NOMO-1 treated with dmso at 0.1 percent for 144 hours (cell line): ENCODE data around the gene GIMAP6.
"Not testable (repeated sequence)": the region's sequence is repeated elsewhere in the genome, so short reads cannot be mapped to it uniquely, and the experiment has no call there.

Experiments
- DNase-seq: peaks from one replicate; lab custom pipeline; 2025; ENCODE audit not compliant: unreplicated experiment; lab: John Stamatoyannopoulos, UW

GIMAP6 gene

GRCh38 chr7:150631866-150632864 lies at the start of gene GIMAP6:
TSS of gene GIMAP6 (minus strand) at chr7:150632385. CDS start at chr7:150630142, 2,243 bp downstream.
- DNase-seq = peak; percentile 5

GRCh38 chr7:150680364-150680763 lies 48.2 kb upstream of the GIMAP6 start:
- DNase-seq = not testable (repeated sequence)

GRCh38 chr7:150678601-150679000 lies 46.4 kb upstream of the GIMAP6 start:
- not testable (repeated sequence) for DNase-seq

GRCh38 chr7:150676854-150677253 lies 44.7 kb upstream of the GIMAP6 start:
- DNase-seq = not testable (repeated sequence)

GRCh38 chr7:150676276-150676675 lies 44.1 kb upstream of the GIMAP6 start:
- not testable (repeated sequence) for DNase-seq

- DNase-seq = no peak
These were observed 43.5 kb upstream of the GIMAP6 start for GRCh38 chr7:150675714-150676113.

GRCh38 chr7:150671798-150672585 lies 39.8 kb upstream of the GIMAP6 start:
- DNase-seq = not testable (repeated sequence)

GRCh38 chr7:150668977-150669376 lies 36.8 kb upstream of the GIMAP6 start:
- no peak for DNase-seq

GRCh38 chr7:150668472-150668911 lies 36.3 kb upstream of the GIMAP6 start:
- DNase-seq = no peak

- no peak for DNase-seq
These were observed 34.2 kb upstream of the GIMAP6 start for GRCh38 chr7:150666412-150666811.

- no peak for DNase-seq
These were observed 33.7 kb upstream of the GIMAP6 start for GRCh38 chr7:150665896-150666295.

GRCh38 chr7:150665089-150665748 lies 33.0 kb upstream of the GIMAP6 start:
- no peak for DNase-seq

GRCh38 chr7:150663802-150664494 lies 31.8 kb upstream of the GIMAP6 start:
- no peak for DNase-seq

- DNase-seq = not testable (repeated sequence)
These were observed 30.6 kb upstream of the GIMAP6 start for GRCh38 chr7:150662821-150663220.

GRCh38 chr7:150660939-150661613 lies 28.9 kb upstream of the GIMAP6 start:
- no peak for DNase-seq

GRCh38 chr7:150657526-150657925 lies 25.3 kb upstream of the GIMAP6 start:
- DNase-seq = no peak

GRCh38 chr7:150656047-150656446 lies 23.9 kb upstream of the GIMAP6 start:
- no peak for DNase-seq

- DNase-seq = no peak
These were observed 22.5 kb upstream of the GIMAP6 start for GRCh38 chr7:150654692-150655091.

- no peak for DNase-seq
These were observed 16.8 kb upstream of the GIMAP6 start for GRCh38 chr7:150649080-150649385.
